GM23248 (cell line): Measurements from ENCODE around the gene EFNB2.

Experiments used
- EZH2 ChIP-seq: fragments of 200-600 bp; sonication (generic); IDR thresholded peaks from 2 replicates; pipeline ENCODE4 v1.6.1; 2018; ENCODE audit warnings: antibody characterized with exemption, mild to moderate bottlenecking; ENCODE audit not compliant: insufficient read depth, poor library complexity, severe bottlenecking
- EZH2phosphoT487 ChIP-seq: fragments of 200-600 bp; sonication (generic); IDR thresholded peaks from 2 replicates; pipeline ENCODE4 v1.6.1; 2018; ENCODE audit warnings: antibody characterized with exemption, moderate library complexity, mild to moderate bottlenecking, low read depth; ENCODE audit not compliant: insufficient read depth

GRCh38 chr13:106491928-106492587, 43.4 kb downstream of the EFNB2 start:
- TF ChIP-seq EZH2phosphoT487, result no peak
- no peak for TF ChIP-seq EZH2
